SK-N-MC (cell line): ENCODE results near the gene SDK1.
A peak's percentile ranks its signal among the peaks of the same experiment; 100 is the strongest.
"Not testable (repeated sequence)": the region's sequence is repeated elsewhere in the genome, so short reads cannot be mapped to it uniquely, and the experiment has no call there.

Experiments used
- DNase-seq: peaks from one replicate; pipeline ENCODE4 v3.0.0-alpha.2; 2011; ENCODE audit warnings: low read depth, low spot score
- H3K27ac ChIP-seq: fragments of 200-600 bp; sonication (generic); 2 replicates; pipeline ENCODE4 v1.5.1; 2016; ENCODE audit warnings: mixed run types
- H3K36me3 ChIP-seq: fragments of 200-600 bp; sonication (generic); 2 replicates; pipeline ENCODE4 v1.6.1; 2017; ENCODE audit warnings: antibody characterized with exemption, low read length, mixed read lengths; ENCODE audit not compliant: insufficient read depth
- H3K4me3 ChIP-seq: fragments of 200-600 bp; sonication (generic); 2 replicates; pipeline ENCODE4 v1.5.1; 2016
- H3K9ac ChIP-seq: fragments of 200-600 bp; sonication (generic); 2 replicates; pipeline ENCODE4 v1.8.0; 2017; ENCODE audit warnings: mixed run types, mixed read lengths; ENCODE audit not compliant: insufficient read length
- H3K9me3 ChIP-seq: fragments of 200-600 bp; sonication (generic); 2 replicates; pipeline ENCODE4 v1.6.1; 2017; ENCODE audit warnings: low read depth, mild to moderate bottlenecking, antibody characterized with exemption, low read length, moderate library complexity, mixed read lengths
- EZH2 ChIP-seq: fragments of 200-600 bp; sonication (generic); IDR thresholded peaks from one replicate; pipeline ENCODE4 v1.6.1; 2017; ENCODE audit warnings: antibody characterized with exemption
- FOXP2 ChIP-seq: optimal IDR thresholded peaks from 2 replicates; pipeline ENCODE3; 2011; ENCODE audit warnings: mild to moderate bottlenecking, moderate library complexity; ENCODE audit not compliant: insufficient read depth; ENCODE audit errors: extremely low read length, control extremely low read depth
- POLR2AphosphoS5 ChIP-seq: IDR thresholded peaks from 2 replicates; pipeline ENCODE4 v1.6.1; 2012; ENCODE audit warnings: mild to moderate bottlenecking, low read depth, low read length, borderline replicate concordance

SDK1 gene

GRCh38 chr7:3928727-3929515 lies 627.9 kb downstream of the SDK1 start:
- TF ChIP-seq EZH2 = no peak
- TF ChIP-seq POLR2AphosphoS5 = no peak
- no peak for TF ChIP-seq FOXP2
- H3K9ac ChIP-seq = no peak overlapping the region
- no peaks in the 10 kb centered on the region for H3K9me3 ChIP-seq
- no peak overlapping the region for H3K27ac ChIP-seq
- DNase-seq = no peak
- H3K36me3 ChIP-seq = peaks cover 7% of the 10 kb centered on the region; the same call in 1 of the 2 replicates
- H3K4me3 ChIP-seq = no peak overlapping the region

- Histone ChIP-seq H3K36me3 (peaks cover 27% of the 10 kb centered on the region), H3K9ac (no peak overlapping the region), H3K9me3 (peaks cover 5% of the 10 kb centered on the region; the same call in 1 of the 2 replicates), H3K27ac (no peak overlapping the region), H3K4me3 (no peak overlapping the region)
- DNase-seq = no peak
- TF ChIP-seq POLR2AphosphoS5 (no peak), EZH2 (no peak), FOXP2 (no peak)
These were observed 630.8 kb downstream of the SDK1 start for GRCh38 chr7:3931843-3932242.

- H3K4me3 ChIP-seq = no peak overlapping the region
- no peak overlapping the region for H3K9ac ChIP-seq
- DNase-seq = no peak
- peaks cover 32% of the 10 kb centered on the region for H3K36me3 ChIP-seq
- H3K27ac ChIP-seq = no peak overlapping the region
- peaks cover 5% of the 10 kb centered on the region; the same call in 1 of the 2 replicates for H3K9me3 ChIP-seq
- TF ChIP-seq FOXP2 = no peak
These were observed 636.1 kb downstream of the SDK1 start for GRCh38 chr7:3937146-3937545.

GRCh38 chr7:3937605-3938004 lies 636.6 kb downstream of the SDK1 start:
- no peak for TF ChIP-seq FOXP2
- no peak for TF ChIP-seq EZH2
- TF ChIP-seq POLR2AphosphoS5 = no peak
- H3K9ac ChIP-seq = no peak overlapping the region
- H3K36me3 ChIP-seq = peaks cover 32% of the 10 kb centered on the region
- peaks cover 5% of the 10 kb centered on the region; the same call in 1 of the 2 replicates for H3K9me3 ChIP-seq
- no peak overlapping the region for H3K27ac ChIP-seq
- no peak for DNase-seq
- no peak overlapping the region for H3K4me3 ChIP-seq

GRCh38 chr7:3941706-3942105 lies 640.7 kb downstream of the SDK1 start:
- H3K9ac ChIP-seq, DNase-seq, H3K27ac ChIP-seq, H3K36me3 ChIP-seq, H3K9me3 ChIP-seq, H3K4me3 ChIP-seq: not testable (repeated sequence)

GRCh38 chr7:3942276-3942675 lies 641.2 kb downstream of the SDK1 start:
- Histone ChIP-seq H3K27ac (peak overlapping the region; percentile 81), H3K36me3 (peaks cover under 1% of the 10 kb centered on the region; the same call in 1 of the 2 replicates), H3K9me3 (no peaks in the 10 kb centered on the region), H3K4me3 (no peak overlapping the region), H3K9ac (peak overlapping the region; percentile 7)
- no peak for DNase-seq
- TF ChIP-seq POLR2AphosphoS5 (no peak), EZH2 (no peak), FOXP2 (no peak)

- DNase-seq = no peak
- TF ChIP-seq FOXP2 (no peak), POLR2AphosphoS5 (no peak), EZH2 (no peak)
- no peaks in the 10 kb centered on the region; the same call in 1 of the 2 replicates for H3K36me3 ChIP-seq
- peak overlapping the region; percentile 89 for H3K27ac ChIP-seq
- H3K9me3 ChIP-seq = no peaks in the 10 kb centered on the region
- H3K4me3 ChIP-seq = peak overlapping the region; percentile 56; the same call in 1 of the 2 replicates
- H3K9ac ChIP-seq = peak overlapping the region; percentile 55
These were observed 642.0 kb downstream of the SDK1 start for GRCh38 chr7:3942816-3943745.

GRCh38 chr7:3943779-3944520 lies 642.9 kb downstream of the SDK1 start:
- Histone ChIP-seq H3K36me3 (no peaks in the 10 kb centered on the region; the same call in 1 of the 2 replicates), H3K4me3 (peak overlapping the region; percentile 56), H3K27ac (peak overlapping the region; percentile 89), H3K9ac (peak overlapping the region; percentile 55), H3K9me3 (no peaks in the 10 kb centered on the region)
- DNase-seq = no peak
- TF ChIP-seq FOXP2 (no peak), POLR2AphosphoS5 (no peak), EZH2 (no peak)
